ENCODE measurements around the gene GCM1.

GRCh38 chr6:53162606-53163005 lies 14.0 kb upstream of the GCM1 start:
- TF ChIP-seq CTCF (IDR thresholded peaks at IDR 0.05; ENCODE audit: low read depth, low read length, poor library complexity, severe bottlenecking): no peak
- TF ChIP-seq EZH2phosphoT487 (IDR thresholded peaks at IDR 0.05; ENCODE audit: borderline replicate concordance, low read length): no peak
